OCI-LY7 (cell line): Measurements from ENCODE around the gene TTC7B. TPM values are rescaled to one million over a fixed set of nuclear protein-coding genes. Genes with fewer than 3 reads are reported as not detected.

Source experiments
- BruUV-seq: library from RNA; stranded (reverse); fragments of 400-500 nt; replicated peaks from 2 replicates; lab custom pipeline; 2021; lab: Mats Ljungman, UMichigan
- CTCF ChIA-PET: fragments of 300-600 bp; sonication (Branson Sonifier 250); formaldehyde crosslinking; loops from one replicate; lab custom pipeline; 2022; ENCODE audit warnings: antibody characterized with exemption; ENCODE audit not compliant: unreplicated experiment; lab: Charles Lee
- POLR2A ChIA-PET: fragments of 300-600 bp; sonication (Branson Sonifier 250); formaldehyde crosslinking; loops from one replicate; lab custom pipeline; 2022; ENCODE audit warnings: antibody characterized with exemption; lab: Charles Lee
- DNase-seq: peaks from one replicate; pipeline ENCODE4 v3.0.0-alpha.2; 2015; ENCODE audit warnings: low spot score
- H2AFZ ChIP-seq: fragments of 200-600 bp; sonication (generic), shearing (Covaris generic); 2 replicates; pipeline ENCODE4 v1.6.1; 2014; ENCODE audit warnings: mild to moderate bottlenecking, antibody characterized with exemption, low read length, moderate library complexity
- H3K27ac ChIP-seq: fragments of 200-600 bp; sonication (generic); 2 replicates; pipeline ENCODE4 v1.5.1; 2014; ENCODE audit warnings: mixed run types, low read depth, mild to moderate bottlenecking, moderate library complexity, low read length, inconsistent platforms; ENCODE audit not compliant: poor library complexity, severe bottlenecking
- H3K36me3 ChIP-seq: fragments of 200-600 bp; sonication (generic); 2 replicates; pipeline ENCODE4 v1.6.1; 2014; ENCODE audit warnings: mild to moderate bottlenecking, antibody characterized with exemption, low read length, moderate library complexity, mixed read lengths; ENCODE audit not compliant: insufficient read depth
- H3K4me1 ChIP-seq: fragments of 200-600 bp; sonication (generic); 2 replicates; pipeline ENCODE4 v1.5.1; 2014; ENCODE audit warnings: mild to moderate bottlenecking, low read length; ENCODE audit not compliant: insufficient read depth, poor library complexity, severe bottlenecking
- H3K4me2 ChIP-seq: fragments of 200-600 bp; sonication (generic); 2 replicates; pipeline ENCODE4 v1.6.1; 2014; ENCODE audit warnings: mild to moderate bottlenecking, low read length
- H3K4me3 ChIP-seq: fragments of 200-600 bp; sonication (generic); 2 replicates; pipeline ENCODE4 v1.5.1; 2014; ENCODE audit warnings: mild to moderate bottlenecking, low read depth, low read length; ENCODE audit not compliant: poor library complexity, severe bottlenecking
- H3K79me2 ChIP-seq: fragments of 200-600 bp; sonication (generic); 2 replicates; pipeline ENCODE4 v1.6.1; 2016; ENCODE audit warnings: low read depth, mild to moderate bottlenecking, low read length, moderate library complexity, mixed read lengths; ENCODE audit not compliant: insufficient read depth
- H3K9me2 ChIP-seq: fragments of 200-600 bp; sonication (generic); 2 replicates; pipeline ENCODE4 v1.6.1; 2016; ENCODE audit warnings: mild to moderate bottlenecking, low read length, mixed read lengths; ENCODE audit not compliant: insufficient read depth
- H3K9me3 ChIP-seq: fragments of 200-600 bp; sonication (generic); 2 replicates; pipeline ENCODE4 v1.6.1; 2014; ENCODE audit warnings: mild to moderate bottlenecking, mixed run types, low read length, mixed read lengths
- H4K20me1 ChIP-seq: fragments of 200-600 bp; sonication (generic); 2 replicates; pipeline ENCODE4 v1.6.1; 2014; ENCODE audit warnings: mild to moderate bottlenecking, antibody characterized with exemption, low read length, moderate library complexity, mixed read lengths; ENCODE audit not compliant: insufficient read depth
- CTCF ChIP-seq: fragments of 200-600 bp; sonication (generic); conservative IDR thresholded peaks from 2 replicates; pipeline ENCODE4 v1.5.1; 2014; ENCODE audit warnings: mild to moderate bottlenecking, antibody characterized with exemption, low read length, moderate library complexity, mixed read lengths
- EZH2phosphoT487 ChIP-seq: fragments of 200-600 bp; sonication (generic); IDR thresholded peaks from 2 replicates; pipeline ENCODE4 v1.6.1; 2018; ENCODE audit warnings: low read depth, borderline replicate concordance, mild to moderate bottlenecking, mixed run types, antibody characterized with exemption, low read length, moderate library complexity, mixed read lengths
- intact Hi-C: fragments of 100-400 bp; cut with micrococcal nuclease; formaldehyde crosslinking; loops from one replicate; pipeline ENCODE4 v1.10.0; 2022; ENCODE audit not compliant: unreplicated experiment
- total RNA-seq, 2 experiments: library from RNA; depleted of rRNA in 1 of 2; stranded (reverse); fragments of >200 nt in 1 of 2; shearing (Covaris generic) in 1 of 2; gene quantifications; 2 replicates each; pipeline ENCODE4 v1.2.3, GENCODE V29; 2014 to 2022

TTC7B gene
- total RNA-seq, 2 experiments from 2014 or later: 0.19 to 0.51 TPM

DNA sequence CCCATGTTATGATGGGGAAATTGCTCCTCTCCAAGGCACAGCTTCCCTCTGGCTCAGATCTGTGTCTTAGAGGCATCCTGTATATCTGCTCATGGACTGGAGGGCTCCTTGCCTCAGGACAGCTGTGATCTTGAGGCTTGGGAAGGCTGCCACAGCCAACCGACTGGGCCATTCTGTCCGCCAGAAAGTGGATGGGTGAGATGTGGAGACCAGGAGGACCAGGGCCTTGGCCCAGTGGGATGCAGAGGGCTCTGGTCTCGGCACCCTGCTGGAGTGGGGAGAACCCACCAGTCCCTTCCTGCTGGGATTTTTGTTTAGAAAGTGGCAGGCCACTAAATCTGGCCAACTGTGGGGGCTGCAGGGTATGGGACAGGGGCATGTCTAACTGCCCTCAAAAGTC lies 270.8 kb downstream of the TTC7B start:
- Histone ChIP-seq H3K4me1 (no peaks in the 10 kb centered on the region), H3K36me3 (no peaks in the 10 kb centered on the region), H3K9me2 (no peaks in the 10 kb centered on the region), H4K20me1 (no peaks in the 10 kb centered on the region), H3K9me3 (no peaks in the 10 kb centered on the region), H3K4me2 (no peak overlapping the region), H3K4me3 (no peak overlapping the region), H3K27ac (no peak overlapping the region), H3K79me2 (no peaks in the 10 kb centered on the region), H2AFZ (no peak overlapping the region)
- intact Hi-C loops: no loop called here
- ChIA-PET CTCF (no interaction called here), POLR2A (no interaction called here)
- no TSS peak for BruUV-seq
- TF ChIP-seq CTCF: no peak
- DNase-seq: no peak

- TF ChIP-seq CTCF: no peak
- H2AFZ ChIP-seq: no peak overlapping the region
- H3K79me2 ChIP-seq: no peaks in the 10 kb centered on the region
- intact Hi-C loops: no loop called here
- no peak overlapping the region for H3K27ac ChIP-seq
- H3K9me2 ChIP-seq: no peaks in the 10 kb centered on the region
- H3K4me3 ChIP-seq: no peak overlapping the region
- no peaks in the 10 kb centered on the region for H3K4me1 ChIP-seq
- no peaks in the 10 kb centered on the region for H4K20me1 ChIP-seq
- DNase-seq: no peak
- CTCF ChIA-PET: no interaction called here
- no peaks in the 10 kb centered on the region for H3K36me3 ChIP-seq
- no peaks in the 10 kb centered on the region for H3K9me3 ChIP-seq
- no TSS peak for BruUV-seq
- H3K4me2 ChIP-seq: no peak overlapping the region
- POLR2A ChIA-PET: no interaction called here
Measured at GRCh38 chr14:90544971-90545370, 271.3 kb downstream of the TTC7B start.

DNA sequence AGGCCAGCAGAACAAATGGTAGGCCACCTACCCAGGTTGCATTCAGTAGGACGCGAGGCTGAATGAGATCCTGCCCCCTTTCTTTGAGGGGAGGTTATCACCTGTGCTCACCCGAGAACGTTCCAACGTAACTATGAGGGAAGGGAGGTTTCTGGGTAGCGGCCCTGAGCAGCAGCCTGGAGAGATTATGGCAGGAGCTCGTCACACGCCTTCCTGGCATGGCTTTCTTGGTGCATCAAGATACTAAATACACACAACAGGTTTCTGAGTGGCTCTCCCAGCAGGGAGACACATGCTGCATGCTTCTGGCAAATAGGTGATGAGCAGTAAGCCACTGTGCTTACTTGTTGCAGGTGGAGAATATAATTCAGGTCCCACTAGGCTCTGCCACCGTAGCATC lies 271.7 kb downstream of the TTC7B start:
- H3K4me1 ChIP-seq: no peaks in the 10 kb centered on the region
- ChIA-PET CTCF (interaction anchor here (0.6 kb wide), 1 partner anchor 248 kb away, joined by 4 read pairs; no protein-coding TSS in a partner anchor), POLR2A (no interaction called here)
- no peak overlapping the region for H3K4me3 ChIP-seq
- no peak overlapping the region for H2AFZ ChIP-seq
- intact Hi-C loops: no loop called here
- no peaks in the 10 kb centered on the region for H3K9me3 ChIP-seq
- no peak overlapping the region for H3K4me2 ChIP-seq
- H3K9me2 ChIP-seq: no peaks in the 10 kb centered on the region
- TF ChIP-seq EZH2phosphoT487: no peak
- TF ChIP-seq CTCF: no peak
- no peak for DNase-seq
- H4K20me1 ChIP-seq: no peaks in the 10 kb centered on the region
- no peak overlapping the region for H3K27ac ChIP-seq
- H3K36me3 ChIP-seq: no peaks in the 10 kb centered on the region
- no peaks in the 10 kb centered on the region for H3K79me2 ChIP-seq
- BruUV-seq: no TSS peak
